HL-60 (cell line): ENCODE results near the gene F13B.

Experiments used
- CTCF ChIP-seq: IDR thresholded peaks from one replicate; pipeline ENCODE4 v1.5.1; 2011; ENCODE audit warnings: low read length, control low read depth, inconsistent platforms; ENCODE audit not compliant: insufficient read depth
- REST ChIP-seq: IDR thresholded peaks from 2 replicates; pipeline ENCODE4 v1.6.1; 2012; ENCODE audit warnings: low read depth; ENCODE audit not compliant: insufficient replicate concordance

- TF ChIP-seq REST, result no peak
- no peak for TF ChIP-seq CTCF
Observed at GRCh38 chr1:197021716-197022115, 45.3 kb downstream of the F13B start.
